Activated CD8-positive, alpha-beta memory T cell treated with anti-CD3 and anti-CD28 coated beads for 24 hours (primary cell): ENCODE data around the gene HPF1.

Experiments
- DNase-seq: peaks from one replicate; pipeline ENCODE4 v3.0.0-alpha.2; 2020

The HPF1 gene

DNA sequence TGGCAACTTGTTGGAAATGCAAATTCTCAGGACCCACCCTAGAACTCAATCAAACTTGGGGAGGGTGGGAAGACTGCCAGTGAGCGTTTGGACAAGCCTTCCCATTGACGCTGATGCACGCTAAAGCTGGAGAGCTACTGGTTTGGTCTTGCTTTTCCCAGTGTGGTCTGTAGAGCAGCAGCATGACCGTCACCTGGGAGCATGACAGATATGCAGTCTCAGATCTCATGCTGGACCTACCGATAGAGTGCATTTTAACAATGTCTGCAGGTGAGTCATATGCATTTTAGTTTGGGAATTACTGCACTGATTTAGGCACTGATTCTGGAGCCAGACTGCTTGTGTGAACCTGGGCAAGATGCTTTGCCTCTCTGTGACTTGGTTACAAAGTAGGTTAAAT, 27.2 kb downstream of the HPF1 start:
- no peak for DNase-seq

DNA sequence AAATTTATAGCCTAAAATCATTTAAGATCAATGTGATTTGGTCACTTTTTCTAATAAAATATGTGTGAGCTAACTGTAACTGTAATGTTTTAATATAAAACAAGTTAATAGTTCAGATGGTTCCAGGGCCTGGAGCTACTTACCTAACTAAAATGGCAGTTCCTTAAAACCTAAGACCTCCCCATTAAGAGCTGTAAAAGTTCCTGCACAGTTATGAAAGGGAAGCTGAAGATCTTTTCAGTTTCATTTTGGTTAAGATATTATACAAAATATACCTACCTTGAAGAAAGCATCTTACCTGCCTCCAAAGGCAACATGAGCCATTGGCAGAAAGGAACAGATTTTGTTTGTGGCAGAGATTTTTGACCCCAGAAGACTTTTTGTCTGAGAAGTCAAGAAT, 30.1 kb downstream of the HPF1 start:
- DNase-seq = no peak

DNA sequence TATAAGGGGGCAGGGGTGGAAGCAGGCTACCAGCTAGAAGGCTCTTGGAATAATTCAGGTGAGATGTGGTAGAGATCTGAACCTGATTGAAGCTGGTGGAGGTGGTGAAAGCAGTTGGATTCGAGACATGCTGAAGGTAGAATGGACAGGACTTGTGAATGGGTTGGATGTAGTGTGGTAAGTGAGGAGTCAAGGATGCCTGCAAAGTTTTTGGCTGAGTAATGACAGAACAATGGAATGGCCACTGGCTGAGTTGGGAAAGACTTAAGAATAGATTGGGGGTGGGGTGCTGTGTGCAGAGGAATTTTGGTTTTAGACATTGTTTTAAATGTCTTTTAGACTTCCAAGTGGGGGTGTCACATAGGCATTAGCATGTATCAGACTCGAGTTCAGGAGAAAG, 33.5 kb downstream of the HPF1 start:
- DNase-seq = no peak

DNA sequence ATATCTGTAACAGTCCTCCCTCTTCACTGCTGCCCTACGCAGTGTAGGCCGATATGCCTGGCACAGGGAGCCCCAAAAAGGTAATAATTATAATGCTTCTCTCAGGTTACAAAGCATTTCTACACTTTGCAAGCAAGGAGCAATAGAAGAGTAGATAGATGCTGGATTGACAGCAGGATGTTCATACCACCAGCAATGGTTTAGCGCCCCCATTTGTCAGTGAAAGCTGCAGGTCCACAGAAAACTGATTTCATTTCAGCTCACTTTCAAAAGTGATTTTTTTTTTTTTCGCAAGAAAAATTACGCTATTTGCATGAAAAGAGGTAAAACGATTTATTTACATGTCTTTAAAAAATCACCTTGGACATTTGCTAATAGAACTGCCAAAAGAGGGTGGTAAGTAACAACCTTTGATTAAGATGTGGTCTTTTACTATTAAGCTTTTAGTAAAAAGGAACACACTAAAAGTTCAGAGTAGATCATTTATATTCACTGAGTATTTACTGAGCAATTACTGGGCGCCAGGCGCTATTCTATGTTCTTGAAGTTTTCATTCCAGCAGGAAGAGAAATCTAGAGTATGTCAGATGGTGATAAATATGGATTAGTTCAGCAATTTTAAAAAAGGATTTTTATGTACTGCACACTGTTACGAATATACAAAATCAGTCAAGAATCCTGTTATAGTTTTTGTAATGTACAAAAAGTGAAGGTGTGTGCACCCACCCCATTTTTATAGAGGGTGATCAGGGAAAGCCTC, 34.4 kb downstream of the HPF1 start:
- DNase-seq = no peak

DNA sequence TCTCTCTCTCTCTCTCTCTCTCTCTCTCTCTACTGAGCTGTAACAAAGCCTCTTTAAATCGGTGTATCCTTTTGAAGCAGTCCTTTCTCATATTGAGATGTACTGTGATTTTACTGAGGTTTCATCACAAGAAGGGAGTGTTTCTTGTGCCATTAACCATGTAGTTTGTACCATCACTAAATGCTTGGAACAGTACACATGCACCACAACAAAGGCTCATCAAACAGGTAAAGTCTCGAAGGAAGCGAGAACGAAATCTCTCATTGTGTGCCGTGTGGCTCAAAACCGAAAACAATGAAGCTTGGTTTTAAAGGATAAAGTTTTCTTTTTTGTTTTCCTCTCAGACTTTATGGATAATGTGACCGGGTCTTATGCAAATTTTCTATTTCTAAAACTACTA, 37.2 kb downstream of the HPF1 start:
- DNase-seq = no peak

DNA sequence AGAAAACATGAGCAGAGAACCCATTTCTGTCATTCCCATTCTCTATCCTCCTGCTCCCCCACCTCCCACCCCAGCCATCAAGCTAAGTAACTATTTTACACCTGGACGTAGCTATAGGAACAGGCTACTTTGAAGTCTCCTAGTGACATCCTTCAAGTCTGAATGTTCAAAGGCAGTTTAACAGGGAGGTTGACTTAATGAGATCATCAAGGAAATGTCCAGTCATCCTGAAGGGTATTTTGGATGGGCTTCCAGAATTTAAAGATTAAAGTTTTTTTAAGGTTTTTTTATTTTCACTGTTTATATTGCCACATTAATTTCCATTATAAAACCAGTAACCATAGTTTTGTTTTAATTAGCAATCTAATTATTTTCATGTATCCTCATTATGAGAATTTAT, 41.1 kb downstream of the HPF1 start:
- no peak for DNase-seq

DNA sequence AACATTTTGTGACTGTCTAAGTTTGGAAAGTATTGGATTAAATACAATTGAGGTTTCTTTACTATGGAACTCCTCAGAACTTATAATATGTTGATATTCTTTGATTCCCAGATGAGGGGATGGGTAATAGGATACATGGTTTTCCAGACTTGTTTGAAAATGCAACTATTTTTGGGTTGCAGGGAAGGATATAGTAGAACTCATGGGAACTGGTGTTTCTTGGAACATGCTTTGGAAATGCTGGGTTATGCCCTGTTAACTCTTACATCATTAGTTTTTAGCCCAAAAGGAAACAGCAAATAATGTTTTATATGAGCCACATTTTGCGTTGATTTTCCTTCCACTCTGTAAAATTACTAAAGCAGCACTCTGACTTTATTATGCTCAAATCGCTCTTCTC, 41.9 kb downstream of the HPF1 start:
- no peak for DNase-seq

DNA sequence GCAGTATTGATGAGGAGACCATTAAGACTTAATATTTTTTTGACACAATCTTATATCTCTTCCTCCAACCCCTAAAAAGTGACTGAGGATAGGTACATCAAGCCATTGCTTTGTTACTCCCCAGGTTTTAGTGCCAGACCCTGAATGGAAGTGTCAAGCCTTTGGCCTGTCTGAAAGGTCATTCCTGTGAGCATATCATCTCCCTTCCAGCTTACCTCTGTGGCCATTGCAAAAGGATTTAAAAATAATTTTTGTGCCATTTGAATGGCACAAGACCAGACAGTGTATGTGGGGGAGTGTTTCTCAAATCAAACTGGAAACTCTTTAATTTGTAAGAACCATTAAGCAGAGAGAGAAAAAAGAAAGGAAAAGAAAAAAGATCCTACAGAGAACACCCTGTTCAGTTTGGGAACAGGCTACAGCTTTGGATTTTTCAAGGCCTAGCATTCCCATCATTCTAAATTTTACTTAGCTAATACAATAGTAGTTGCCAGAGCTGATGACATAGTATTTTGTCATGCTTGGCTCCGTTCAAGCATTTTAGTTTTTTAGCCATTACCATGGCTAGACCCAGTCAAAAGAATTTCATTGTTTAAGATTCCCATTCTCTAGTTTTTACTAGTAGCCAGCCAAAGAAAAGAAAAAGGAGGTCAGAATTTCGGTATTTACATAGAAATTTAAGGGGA, 49.6 kb downstream of the HPF1 start:
- DNase-seq = no peak

DNA sequence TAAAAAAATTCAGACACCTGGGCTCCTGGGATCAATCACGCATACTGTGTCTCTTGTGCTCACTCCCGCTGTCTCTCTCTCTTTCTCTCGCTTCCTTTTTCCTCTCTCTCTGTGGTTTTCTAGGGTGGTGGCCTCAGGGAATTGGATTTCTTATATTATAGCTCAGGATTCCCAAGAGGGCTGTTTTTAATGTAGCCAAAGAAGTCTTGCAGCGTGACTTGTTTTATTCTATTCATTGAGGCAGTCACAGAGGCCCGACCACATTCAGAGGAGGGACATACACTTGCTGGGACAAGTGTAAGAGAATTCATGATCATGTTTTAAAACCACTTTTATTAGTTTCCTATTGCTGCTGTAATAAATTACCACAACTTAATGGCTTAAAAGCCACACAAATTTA, 59.4 kb downstream of the HPF1 start:
- DNase-seq = no peak

DNA sequence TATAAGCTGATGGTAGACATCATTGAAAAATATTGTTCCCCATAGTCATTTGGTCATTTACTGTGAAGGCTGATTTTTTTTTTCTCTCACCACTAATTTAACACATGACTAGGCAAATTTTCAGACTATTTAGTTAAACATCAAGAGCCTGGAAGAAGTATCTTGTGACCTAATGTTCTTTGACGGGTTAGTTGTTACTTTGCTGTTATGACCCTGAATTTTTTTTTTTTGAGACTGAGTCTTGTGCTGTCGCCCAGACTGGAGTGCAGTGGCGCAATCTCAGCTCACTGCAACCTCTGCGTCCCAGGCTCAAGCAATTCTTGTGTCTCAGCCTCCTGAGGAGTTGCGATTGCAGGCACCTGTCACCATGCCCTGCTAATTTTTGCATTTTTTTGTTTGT, 67.0 kb downstream of the HPF1 start:
- no peak for DNase-seq

DNA sequence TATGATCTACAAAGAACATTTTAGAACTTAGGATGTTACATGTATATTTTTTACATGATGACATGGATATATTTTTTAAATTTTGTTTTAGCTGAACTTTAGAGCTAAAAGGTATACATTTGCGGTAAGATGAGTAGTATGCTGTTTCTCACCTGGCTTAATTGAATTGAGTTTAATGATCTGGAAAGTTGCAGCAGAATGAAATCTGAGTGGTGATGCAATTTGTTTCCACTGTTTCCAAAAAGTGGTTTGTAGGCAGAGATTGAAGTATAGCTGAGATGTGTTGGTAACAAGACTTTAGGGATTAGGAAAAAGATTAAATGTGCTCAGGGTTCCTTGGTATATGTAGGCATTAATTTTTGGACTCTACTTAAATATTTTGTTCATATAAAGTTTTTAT, 68.1 kb downstream of the HPF1 start:
- DNase-seq = no peak

DNA sequence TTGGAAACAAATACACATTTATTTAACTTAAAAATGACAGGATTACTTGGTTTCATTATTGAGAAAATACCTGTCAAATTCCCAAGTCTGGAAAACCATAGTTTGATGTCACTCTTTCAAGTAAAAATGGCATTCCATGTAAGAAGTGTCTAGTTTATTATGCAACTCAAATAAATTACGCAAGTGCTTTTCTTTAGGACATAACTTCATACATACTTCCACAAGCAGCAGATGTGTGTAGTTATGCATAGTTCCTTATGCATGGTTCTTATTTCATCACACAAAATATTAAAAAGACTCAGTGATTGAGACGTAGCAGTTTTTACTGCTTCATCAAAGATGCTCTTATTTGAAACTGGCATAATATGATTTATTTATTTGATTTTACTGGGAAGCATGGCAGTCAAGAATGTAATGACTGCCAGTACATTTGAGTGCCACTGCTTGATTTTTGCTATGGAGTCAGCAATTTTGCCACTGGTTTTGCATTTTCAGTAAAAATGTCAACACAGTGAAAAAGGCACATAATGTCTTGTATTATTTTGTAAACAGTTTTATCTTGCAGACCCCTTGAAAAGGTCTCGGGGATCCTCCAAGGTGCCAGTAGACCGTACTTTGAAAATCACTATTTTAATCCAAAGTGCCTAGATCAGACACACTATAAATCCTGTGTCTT, 75.2 kb downstream of the HPF1 start:
- DNase-seq = no peak
